NK-92 (cell line): ENCODE results near the gene AHNAK2.

Experiments
- DNase-seq: peaks from one replicate; lab custom pipeline; 2025; ENCODE audit not compliant: unreplicated experiment; lab: John Stamatoyannopoulos, UW

The AHNAK2 gene

DNA sequence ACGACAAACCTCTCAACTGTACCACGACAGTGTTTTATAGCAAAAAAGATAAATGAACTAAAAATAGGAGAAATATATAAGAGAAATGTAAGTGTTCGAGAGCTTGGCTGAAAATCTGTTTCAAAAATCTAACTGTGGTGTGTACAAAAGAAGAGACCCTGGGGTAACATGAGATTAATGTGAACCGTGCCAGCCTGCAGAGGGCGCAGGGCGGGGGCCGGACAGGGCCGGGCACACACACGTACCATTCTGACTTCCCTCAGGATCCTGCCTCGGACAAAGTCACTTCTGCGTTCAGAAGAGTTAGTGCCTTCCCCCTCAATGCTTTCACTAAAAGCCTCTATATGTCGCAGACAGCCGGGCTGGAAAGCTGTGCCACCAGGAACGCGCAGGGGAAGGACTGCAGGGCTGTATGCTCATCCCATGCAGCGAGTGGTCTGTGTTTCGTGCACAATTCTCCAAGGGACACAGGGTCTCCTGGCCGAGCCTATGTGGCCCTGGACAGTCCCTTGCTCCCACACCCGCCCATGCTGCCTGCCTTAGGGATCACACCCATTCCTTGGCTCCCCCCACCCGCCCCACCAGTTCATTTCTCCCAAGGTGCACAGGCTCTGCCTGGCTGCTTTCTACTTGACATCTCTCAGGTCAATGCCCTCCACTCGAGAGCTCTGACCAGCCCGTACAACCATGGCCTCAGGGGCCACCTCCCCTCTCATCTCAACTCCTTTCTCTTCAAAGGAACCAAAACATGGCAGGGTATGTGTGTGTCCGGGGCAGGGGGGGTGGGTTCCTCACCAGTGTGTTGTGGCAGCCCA, 34.2 kb upstream of the AHNAK2 start:
- no peak for DNase-seq

DNA sequence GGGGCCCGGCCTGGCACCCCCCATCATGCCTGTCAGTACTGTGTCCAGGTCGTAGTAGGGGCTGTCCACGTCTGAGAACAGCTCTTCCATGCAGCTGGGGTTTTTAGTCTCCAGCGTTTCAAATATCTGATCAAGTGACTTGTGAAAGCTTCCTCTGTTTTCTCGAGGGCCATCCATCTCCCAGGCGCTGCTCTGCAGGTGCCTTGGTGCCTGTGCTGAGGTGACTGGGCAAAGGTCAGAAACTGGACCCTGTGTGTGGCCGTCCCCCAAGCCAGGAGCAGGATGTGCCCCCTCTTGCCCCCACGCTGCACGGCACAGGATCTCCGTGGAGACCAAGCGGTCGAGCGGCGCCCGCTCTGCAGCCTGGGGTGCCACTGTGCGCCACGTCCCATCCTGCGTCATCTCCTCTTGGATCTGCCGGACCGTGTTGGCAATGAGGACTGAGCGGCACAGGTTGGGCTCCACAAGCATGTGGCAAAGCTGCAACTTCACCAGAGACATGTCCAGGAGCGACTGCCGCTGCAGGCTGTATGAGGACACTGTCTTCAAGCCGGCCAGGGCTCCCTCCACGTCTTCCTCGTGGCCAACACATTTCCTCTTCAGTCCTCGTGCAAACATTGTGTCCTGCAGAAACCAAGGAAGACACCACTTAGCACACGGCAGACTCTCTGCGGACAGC, 33.3 kb upstream of the AHNAK2 start:
- DNase-seq: no peak

DNA sequence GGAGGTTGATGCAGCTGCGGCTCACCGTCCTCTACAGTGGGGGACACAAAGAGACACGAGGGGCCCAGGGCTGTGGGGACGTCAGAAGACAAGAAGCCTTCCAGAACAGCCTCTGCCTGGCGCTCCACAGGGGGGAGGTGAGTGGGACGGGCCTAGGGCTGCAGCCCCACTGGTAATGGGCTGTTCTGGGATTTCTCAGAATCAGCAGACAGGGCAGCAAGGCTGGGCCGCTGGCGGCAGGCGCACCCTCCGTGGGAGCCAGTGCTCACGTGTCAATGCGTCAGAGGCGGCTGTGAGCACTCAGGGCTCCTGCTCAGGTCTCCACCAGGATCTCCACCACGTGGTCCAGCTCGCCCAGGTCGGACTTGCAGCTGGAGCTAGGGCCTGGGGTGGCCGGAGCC, 32.7 kb upstream of the AHNAK2 start:
- no peak for DNase-seq

GRCh38 chr14:105010106-105010505, 31.9 kb upstream of the AHNAK2 start:
- no peak for DNase-seq

DNA sequence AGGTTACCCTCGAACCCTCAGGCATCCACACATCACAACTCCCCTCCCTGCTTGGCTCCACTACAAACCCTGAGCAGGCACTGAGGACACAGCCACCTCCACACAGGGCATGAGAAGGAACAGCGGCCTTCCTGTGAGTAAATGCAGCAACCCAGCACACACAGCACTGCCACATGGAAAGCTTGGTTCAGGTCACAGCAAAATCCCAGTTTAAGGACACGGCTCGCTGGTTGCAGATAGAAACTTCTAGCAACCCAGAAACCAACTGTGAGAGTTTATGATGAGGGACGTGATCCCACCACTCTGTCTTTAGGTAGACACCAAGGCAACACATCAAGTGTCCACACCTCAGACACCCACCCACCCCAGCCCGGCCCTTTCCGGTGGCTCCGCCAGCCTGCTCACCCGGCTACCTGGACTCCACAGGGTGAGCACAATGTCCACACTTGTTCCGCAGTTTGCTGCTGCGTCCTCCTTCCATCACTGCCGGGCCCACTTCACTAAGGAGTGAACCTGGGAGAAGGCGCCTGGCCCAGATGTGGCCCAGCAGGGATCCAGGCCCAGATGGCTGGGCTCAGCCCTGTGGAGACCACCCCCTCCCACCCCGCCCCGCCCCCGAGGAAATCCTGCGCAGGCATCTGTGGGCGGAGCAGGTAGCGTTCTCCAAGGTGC, 29.6 kb upstream of the AHNAK2 start:
- DNase-seq: no peak

DNA sequence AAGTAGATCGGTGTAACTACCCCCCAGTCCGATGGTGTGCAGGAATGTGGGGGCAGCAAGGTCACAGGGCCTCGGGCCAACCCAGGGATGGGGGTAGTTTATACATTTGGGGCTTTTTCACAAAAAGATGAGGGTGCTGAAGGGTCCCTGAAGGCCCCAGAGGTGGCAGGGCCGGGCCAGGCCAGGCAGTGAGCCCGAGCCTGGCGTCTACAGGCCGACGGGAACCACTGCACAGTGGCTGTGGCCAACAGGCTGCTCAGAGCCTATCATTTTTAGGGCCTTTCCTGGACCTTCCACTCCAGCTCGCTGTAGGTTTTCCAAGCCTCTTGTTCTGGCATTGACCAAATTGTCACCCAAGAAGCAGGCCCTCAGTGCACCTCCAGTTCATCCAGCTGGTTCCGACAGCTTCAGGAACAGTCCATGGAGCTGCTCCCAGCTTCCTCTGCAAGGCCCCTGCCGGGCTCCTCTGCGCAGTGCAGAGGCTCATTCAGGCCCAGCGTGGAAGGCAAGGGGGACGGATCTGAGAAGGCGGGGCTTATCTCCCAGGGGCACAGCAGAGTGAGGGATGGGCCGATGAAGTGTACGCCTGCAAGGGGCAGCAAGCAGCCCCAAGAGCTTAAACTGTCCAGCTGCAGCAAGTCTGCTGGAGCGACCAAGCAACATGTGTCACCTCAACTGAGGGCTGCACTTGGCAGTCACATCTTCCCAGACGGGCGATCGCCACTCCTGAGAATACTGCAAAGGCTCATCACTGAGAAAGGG, 28.8 kb upstream of the AHNAK2 start:
- DNase-seq: no peak

DNA sequence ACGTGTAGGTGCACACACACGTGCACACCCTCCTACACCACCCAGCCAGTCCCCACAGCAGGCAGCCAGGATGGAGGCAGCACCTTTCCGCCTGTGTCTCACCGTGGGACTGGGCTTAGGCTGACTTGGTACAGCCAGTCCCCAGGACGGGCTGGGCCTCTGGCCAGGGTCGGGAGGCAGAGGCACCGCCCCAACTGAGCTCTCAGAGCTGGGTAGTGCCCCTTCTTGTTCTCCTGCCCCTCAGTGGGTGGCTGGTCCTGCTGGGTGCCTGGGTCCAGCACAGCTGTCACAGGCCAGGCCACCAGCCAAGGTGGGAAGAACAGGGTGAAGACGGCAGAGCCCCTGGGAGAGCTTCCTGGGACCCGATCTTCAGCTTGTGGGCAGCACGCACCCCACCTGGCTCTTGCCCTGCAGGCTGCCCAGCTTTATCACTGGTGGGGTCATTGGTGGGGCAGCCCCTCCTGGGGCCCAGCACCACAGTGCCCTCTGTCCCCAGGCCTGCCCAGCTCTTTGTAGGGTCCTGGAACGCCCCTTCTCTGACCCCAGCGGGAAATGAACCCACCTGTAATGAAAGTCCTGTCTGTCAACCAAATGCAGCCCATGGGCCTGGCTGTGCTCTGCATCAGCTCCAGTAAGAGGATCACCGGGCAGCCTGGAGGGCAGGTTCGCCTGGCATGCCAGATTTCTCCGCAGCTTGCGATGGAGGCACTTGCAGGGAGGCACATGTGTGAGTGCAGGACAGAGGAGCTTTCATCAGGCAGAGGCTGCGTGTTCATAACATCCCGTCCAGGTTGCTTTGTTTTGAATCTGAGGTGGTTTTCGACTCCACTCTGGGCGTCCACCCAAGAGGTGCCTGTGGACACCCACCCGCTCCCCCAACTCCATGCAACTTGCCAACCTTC, 28.0 kb upstream of the AHNAK2 start:
- no peak for DNase-seq

DNA sequence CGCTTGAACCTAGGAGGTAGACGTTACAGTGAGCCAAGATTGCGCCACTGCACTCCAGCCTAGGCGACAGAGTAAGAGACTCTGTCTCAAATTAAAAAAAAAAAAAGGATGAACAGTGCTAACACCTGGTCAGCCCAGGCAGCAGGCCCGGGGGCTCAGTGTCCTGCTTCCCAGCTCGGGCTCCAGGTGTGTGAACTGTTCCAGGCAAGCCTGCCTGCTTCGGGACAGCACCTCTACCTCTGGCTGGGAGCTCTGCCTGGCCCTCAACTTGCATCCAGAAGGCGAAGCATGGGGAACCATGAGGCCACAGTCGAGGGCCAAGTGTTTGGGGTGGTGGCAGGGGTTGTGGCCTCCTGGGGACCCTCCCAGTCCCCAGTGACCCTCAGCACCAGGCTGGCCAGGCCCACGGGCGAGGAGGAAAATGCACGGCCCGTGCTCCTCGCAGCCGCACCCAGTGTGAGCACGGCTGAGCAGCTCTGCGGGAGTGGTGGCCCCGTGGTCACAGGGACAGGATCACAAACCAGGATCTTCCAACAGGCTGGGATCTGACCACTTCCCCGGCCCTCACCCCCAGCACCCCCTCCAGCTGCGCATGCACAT, 27.3 kb upstream of the AHNAK2 start:
- DNase-seq: no peak

- DNase-seq: no peak
Observed at GRCh38 chr14:104999361-104999760, 21.2 kb upstream of the AHNAK2 start.

DNA sequence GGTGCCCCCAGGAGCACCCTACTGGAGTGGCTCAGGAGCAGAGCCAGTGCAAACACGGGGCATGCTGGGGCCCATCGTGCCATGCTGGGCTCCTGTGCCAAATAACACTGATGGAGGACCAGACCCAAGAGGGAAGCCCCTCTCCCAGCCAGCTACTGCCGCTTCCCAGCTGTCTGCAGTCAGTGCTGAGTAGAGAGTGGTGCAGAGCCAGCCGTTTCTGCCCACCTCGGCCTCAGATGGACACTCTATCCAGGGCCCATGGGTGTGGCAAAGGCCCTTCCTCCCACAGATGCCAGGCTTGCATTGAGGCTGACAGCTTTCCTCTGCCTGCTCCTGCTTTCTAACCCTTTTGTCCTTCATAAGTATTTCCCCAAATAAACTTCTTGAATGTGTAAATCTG, 20.6 kb upstream of the AHNAK2 start:
- DNase-seq: no peak

DNA sequence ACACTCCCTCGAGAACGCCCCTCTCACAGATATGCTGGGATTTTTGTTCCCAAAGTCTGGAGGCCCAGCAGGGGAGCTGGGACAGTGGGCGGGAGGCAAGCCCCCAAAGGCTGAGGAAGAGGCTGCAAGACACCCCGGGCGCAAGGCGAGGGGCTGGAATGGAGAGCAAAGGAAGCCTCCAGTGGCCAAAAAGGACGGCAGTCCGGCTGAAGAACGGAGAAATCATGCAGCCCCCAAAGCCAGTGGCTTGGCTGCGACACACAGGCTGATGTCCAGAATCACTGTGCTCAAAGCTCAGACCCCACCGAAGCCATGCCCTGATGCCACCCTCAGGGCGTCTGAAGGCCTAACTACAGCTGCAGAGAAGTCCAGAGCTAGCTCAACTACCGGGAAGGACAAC, 18.3 kb upstream of the AHNAK2 start:
- no peak for DNase-seq

DNA sequence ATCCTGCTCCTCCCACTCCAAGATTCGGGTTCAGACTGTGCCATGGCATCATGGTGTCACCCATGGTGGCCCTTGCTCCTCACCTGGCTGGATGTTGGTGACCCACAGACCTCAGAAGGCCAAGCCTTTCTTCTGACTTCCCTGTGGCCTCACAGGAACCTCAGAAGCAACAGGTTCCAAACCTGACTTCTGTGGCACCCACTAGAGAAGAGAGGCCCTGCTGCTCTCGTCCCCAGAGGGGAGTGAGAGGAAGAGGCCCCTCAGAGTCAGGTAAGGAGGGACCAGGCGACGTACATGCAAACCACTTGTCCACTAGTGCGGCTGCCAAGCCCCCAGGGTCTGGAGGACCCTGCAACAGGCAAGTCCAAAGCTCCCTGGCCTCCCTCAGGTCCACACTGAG, 17.9 kb upstream of the AHNAK2 start:
- DNase-seq: no peak

DNA sequence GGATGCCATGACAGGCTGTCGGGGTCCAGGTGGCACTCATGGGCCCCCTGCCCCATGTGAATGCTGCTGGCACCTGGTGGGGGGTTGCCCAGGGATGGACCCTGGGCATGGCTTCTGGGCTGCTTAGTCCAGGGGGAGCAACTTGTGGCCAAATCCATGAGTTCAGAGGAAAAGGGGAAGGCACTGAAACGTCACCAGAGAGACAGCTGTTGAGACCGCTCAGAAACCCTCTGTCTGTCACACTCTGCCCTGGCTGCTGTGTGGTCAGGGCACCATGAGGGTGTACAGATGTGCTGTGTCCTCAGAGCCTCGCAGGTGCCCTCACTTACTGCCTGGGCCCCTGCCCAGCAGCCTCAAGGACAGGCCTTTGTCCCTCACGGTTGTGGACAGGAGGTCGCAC, 16.8 kb upstream of the AHNAK2 start:
- no peak for DNase-seq

DNA sequence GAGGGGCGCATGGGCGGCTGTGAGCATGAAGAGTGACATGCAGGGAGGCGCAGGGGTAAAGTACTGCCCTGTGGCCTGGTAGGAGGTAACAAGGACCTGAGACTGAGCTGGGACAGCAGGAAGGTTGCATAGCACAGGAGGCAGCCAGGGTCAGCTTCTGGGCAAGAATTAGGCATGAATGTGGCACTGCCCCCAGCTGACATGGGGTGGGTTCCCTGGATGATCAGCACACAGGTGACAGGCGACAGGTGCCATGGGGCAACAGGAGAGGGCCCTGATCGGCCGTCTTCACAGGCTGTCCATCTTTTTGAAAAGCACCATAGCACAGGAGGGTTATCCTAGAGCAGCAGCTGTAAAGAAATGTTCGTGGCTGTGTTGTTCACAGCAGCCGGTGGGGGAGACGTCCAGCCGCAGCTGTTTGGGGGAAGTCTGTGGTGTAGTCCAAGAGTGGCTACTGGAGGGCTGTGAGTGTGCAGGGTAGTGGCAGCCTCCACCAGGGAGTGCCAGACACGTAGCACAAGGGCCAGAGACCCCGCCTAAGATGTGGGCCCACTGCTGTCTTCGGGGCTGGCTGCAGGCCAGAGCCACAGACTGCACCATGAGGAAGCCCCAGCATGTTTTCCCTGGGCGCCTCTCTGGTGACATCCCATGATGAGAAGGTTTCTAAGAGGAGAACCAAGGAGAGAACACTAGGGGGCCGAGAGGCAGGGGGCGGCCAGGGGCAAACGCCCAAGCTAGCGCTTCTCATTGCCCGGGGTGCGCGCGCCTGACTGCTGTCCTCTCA, 15.8 kb upstream of the AHNAK2 start:
- no peak for DNase-seq

- DNase-seq: no peak
Observed at GRCh38 chr14:104993306-104993705, 15.1 kb upstream of the AHNAK2 start.

DNA sequence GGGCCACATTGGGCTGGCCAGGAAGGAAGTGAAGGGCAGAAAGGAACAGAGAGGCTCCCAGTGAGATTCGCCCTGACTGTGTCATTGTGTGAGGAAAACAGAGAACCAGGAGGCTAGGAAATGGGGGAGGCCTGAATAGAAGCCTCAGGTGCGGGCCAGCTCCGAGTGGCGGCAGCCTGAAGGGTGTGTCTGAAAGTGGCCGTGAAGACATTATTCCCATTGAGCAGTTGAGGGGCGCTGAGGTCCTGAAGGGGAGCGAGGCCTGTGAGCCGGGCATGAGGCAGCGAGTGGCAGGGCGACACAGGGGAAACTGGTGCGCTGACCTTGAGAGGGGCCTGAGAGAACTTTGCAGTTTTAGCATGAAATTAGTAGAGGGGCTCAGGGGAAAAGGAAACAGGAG, 14.3 kb upstream of the AHNAK2 start:
- DNase-seq: no peak

- no peak for DNase-seq
Observed at GRCh38 chr14:104991896-104992230, 13.7 kb upstream of the AHNAK2 start.

DNA sequence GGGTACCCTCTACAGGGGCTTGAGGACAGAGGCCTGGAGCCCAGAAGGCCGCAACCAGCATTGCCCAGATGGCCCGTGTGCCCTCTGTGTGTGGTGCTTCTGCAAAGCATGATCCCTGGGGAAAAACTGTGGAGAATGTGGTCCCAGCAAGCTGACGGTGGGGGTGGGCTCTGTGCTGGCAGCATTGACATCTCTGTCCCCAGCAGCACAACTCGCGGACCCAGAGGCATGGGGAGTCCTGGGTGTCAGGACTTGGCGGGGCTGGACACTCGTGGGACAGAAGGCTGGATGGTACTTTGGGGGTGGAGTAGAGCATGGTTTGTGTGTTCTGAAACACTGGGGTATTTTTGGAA, 11.8 kb upstream of the AHNAK2 start:
- DNase-seq: no peak

GRCh38 chr14:104989236-104989950, 11.2 kb upstream of the AHNAK2 start:
- no peak for DNase-seq
